Activated CD8-positive, alpha-beta memory T cell treated with anti-CD3 and anti-CD28 coated beads, Interleukin-2, amount 50 U/mL, for 1 hour (primary cell): ENCODE results near the gene ME1.
"Not testable (repeated sequence)": the region's sequence is repeated elsewhere in the genome, so short reads cannot be mapped to it uniquely, and the experiment has no call there.

Experiments
- DNase-seq: peaks from one replicate; pipeline ENCODE4 v3.0.0-alpha.2; 2020; ENCODE audit errors: extremely low read depth

Gene ME1

GRCh38 chr6:83432636-83433035 lies 1.8 kb upstream of the ME1 start:
- DNase-seq = no peak

- no peak for DNase-seq
Observed at GRCh38 chr6:83431545-83432155, 799 bp upstream of the ME1 start.

DNA sequence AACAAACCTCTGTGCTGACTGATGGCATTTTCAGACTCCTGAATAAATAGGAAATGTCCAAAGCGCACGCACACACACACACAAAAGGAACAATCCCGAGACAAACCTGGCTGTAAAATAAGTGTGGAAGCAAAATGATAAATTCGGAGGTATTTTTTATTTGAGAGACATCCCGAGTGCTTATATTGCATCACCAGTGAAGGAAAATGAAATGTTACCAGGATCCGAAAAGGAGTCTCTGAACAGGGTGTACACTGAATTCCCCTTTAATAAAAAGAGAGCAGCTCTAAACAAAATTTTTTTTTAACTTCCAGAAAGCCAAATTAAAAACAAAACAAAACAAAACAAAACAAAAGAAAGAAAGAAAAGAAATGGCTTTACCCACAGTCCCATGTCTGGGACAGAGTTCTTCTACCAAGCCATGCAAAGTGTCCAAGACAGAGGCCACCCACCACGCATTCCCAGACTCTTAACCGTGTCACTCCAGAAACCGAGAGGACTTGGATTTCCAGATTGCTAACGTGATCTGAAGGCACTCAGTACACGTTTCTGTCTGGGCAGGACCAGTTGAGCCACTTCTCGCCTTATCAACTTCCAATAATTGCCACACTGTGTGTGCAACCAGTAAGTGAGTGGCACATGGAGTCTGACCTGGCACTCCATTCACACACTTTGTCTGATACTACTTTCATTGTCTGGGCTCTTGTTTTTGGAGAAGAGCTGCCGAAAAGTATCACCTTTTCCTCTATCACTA lies 817 bp downstream of the ME1 start:
- DNase-seq = no peak

DNA sequence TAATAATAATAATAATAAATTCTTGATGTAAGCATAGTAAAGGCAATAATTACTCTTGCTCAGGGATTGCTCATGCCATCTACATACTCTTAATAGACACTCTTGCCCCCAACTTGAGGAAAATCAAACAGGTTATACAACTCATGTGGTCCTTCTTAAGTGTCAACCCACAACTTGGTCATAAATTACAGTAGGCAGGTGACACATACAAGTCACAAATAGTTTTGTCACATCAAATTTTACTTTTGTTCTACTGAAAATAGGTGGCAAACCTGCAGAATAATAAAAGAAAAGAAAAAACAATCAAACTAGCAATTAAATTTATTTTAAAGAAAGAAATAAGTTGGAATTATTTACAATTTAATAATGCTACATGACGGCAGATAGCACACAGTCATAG lies 1.6 kb downstream of the ME1 start:
- no peak for DNase-seq

- DNase-seq = no peak
Observed at GRCh38 chr6:83424392-83425018, 6.3 kb downstream of the ME1 start.

GRCh38 chr6:83417880-83418663 lies 12.8 kb downstream of the ME1 start:
- DNase-seq = no peak

GRCh38 chr6:83413068-83413467 lies 17.8 kb downstream of the ME1 start:
- DNase-seq = no peak

DNA sequence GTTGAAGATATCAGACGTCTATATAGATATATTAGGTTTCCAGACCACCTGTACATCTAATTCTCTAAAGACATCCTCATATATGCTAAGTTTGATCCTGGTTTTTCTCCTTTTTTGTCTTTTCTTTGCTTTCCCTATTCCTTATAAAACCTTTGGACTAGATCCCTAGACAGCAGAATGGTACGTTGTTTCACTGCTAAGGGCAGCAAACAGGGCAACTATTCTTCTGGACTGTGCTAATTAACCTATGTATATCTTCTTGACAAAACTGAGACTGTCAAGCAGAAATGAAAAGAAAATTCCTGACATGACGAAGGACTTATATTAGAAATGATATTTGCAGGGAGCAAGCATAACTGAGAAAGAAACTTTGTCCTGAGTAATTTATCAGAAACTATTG lies 19.1 kb downstream of the ME1 start:
- DNase-seq = no peak

- no peak for DNase-seq
Observed at GRCh38 chr6:83403191-83403590, 27.7 kb downstream of the ME1 start.

DNA sequence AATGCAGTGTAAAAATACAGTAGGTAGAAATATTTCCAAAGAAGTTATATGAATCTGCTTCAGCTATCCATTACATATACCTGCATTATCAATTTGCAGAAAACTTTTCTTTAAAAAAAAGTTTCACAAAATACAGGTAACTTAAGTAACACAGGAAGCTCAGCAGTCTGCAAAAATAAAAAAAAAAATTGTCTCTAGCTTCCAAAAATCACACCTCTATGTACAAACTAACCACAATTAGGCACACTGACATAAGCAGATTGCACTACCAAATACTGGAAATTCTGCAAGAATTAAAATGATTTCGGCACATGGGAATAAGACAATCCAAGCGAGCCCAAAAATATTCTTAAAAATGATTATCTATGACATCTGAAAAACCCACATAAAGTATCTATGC lies 41.2 kb downstream of the ME1 start:
- DNase-seq = no peak

DNA sequence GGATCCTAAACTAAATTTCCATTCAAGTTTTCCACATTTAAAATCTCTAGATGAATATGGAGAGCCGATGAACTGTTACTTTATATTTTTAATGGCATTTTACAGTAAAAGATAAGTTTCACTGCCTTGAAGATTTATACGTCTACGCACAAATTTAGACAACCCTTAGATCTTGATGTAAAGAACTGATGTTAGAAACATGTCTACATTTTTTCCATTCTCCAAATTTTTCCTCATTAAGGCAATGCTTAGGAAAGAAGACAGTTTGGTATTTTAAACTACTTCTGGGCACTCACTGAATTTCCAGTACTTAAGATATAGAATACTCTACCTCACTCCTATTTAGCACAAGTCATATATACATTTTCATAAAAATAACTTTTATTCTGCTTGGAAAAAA lies 45.4 kb downstream of the ME1 start:
- DNase-seq = no peak

DNA sequence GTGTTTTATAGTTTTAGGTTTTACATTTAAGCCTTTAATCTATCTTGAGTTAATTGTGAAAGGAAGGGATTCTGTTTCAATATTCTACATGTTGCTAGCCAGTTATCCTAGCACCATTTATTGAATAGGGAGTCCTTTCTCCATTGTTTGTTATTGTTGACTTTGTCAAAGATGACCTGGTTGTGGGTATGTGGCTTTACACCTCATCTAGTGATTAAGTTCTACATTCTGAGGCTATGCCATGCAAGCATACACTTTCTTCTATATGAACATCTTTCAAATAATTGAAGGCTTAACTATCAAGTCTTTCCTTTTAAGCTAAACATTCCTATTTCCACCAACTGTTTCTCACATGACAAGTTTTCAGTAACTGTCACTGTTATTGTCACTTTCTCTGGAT lies 46.1 kb downstream of the ME1 start:
- DNase-seq = no peak

- no peak for DNase-seq
Observed at GRCh38 chr6:83381949-83382348, 48.9 kb downstream of the ME1 start.

DNA sequence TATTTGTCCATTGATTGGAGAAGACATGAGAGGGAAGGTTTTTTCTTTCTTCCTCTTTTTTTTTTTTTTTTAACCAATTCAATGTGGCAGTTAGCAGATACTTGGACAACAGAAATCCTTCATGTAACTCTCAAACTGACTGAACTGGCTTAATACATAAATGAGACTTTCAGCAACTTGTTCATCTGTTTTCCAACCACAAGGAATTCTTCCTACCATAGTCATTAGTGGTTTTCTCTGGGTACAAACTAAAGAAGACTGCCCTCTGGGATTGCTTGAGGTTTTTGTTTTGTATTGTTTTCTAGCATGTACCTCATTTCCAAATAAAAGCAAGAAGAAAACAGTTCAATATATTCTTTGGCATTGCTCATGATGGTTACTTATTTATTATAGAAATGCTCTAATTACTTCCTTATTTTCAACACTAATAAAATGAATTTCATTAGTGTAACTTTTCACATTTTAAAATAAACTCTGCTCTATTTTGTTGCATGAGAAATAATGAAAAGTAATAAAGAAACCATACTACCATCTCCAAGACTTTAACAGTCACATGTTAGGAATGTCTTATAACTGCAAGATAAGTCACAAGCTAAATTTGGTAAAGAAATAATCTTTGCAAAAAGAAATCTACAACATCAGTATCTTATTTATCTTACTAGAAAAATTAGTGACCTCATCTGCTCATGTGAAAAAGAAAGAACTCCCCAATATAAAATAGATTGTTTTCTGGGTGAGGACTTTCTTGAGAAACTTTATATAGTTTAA lies 52.0 kb downstream of the ME1 start:
- DNase-seq = no peak

DNA sequence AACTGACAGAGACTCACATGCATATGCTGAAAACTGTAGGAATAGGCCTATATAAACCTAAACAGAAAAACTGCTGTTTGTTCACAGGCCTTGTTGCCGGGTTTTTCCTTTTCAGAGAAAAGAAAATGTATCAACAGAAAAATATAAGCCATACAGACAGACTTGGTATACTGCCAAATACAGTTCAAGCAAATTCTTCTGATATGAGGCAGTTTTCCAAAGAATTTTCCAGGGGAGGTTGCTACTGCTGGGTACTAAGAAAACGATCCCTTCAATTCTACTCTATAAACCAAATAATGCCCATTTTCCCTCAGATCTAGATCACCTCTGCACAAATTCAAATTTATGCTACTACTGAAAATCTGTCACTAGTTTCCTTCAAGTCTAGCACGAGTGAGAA lies 59.4 kb downstream of the ME1 start:
- DNase-seq = no peak

DNA sequence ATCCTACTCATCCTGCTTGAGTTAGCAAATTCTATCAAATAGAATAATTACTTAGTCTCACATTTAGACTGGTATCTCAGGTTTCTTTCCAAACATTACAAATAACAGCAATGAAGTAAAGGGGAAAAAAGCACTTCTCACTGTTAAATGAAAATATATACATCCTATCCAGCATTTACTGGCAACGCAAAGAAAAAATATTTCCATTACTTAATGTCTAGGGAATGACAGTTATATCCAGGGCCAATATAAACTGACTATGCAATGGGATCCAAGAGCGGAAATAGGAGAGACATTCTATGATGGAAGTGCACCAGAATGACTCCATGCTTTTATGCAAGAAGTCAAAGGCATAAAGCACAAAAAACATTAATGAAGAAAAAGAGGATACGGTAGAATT lies 60.3 kb downstream of the ME1 start:
- no peak for DNase-seq

- no peak for DNase-seq
Observed at GRCh38 chr6:83369692-83370091, 61.2 kb downstream of the ME1 start.

- no peak for DNase-seq
Observed at GRCh38 chr6:83368577-83368976, 62.3 kb downstream of the ME1 start.

DNA sequence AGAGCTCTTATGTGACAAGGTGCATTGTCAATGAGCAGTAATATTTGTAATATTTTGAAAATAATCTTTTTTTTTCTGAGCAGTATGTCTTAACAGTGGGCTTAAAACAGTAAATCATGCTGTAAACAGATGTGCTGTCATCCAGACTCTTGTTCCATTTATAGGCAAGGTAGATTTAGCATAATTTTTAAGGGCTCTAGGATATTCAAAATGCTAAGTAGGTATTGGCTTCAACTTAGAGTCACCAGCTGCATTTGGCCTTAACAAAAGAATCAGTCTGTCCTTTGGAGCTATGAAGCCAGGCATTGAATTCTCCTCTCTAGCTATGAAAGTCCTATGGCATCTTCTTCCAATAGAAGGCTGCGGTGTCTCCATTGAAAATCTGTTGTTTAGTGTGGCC lies 63.7 kb downstream of the ME1 start:
- DNase-seq = no peak

- DNase-seq = no peak
Observed at GRCh38 chr6:83365931-83366330, 64.9 kb downstream of the ME1 start.

DNA sequence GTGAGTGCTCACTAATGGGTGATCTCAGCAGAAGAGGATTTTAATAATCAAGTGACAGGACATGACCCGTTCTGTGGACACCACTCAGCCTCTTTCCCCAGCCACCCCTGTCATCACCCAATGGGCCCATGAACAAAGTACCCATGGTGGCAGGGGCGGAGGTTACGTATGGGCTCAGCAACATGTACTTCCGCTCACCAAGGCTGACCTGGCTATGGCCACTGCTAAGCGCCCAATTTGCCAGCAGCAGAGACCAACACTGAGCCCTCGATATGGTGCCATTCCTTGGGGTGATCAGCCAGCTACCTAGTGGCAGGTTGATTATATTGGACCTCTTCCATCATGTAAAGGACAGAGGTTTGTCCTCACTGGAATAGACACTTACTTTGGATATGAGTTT lies 68.5 kb downstream of the ME1 start:
- not testable (repeated sequence) for DNase-seq

DNA sequence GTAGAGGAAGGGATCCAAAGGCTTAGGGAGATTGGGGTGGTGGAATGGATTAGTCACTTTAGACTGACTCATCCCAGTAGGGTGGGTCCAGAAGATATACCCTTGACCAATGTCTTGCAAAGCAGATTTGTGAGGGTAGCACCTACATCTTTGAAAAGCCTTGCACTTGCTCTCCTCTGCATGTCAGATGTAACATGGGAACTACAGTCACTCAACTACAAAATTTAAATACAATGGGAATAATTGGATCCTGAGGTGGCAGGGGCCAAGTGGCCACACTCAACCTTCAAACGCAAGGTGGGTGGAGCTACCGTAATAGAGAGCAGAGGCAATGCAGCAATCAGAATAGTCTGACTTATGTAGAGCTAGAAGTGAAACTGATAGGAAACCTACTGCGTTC lies 71.2 kb downstream of the ME1 start:
- DNase-seq = no peak
